ENCODE data around the gene CUL9.
"Not testable (repeated sequence)": the region's sequence is repeated elsewhere in the genome, so short reads cannot be mapped to it uniquely, and the experiment has no call there.

CUL9 gene
- total RNA-seq = 107 to 112 reads per million in 2 donors

GRCh38 chr6:43181942-43182860 is at the start of gene CUL9:
CUL9 (plus strand) TSS chr6:43182196; CDS start chr6:43184311, 2,115 bp downstream.
- DNase-seq = peak; percentile 58 to 84 (median 74)

DNA sequence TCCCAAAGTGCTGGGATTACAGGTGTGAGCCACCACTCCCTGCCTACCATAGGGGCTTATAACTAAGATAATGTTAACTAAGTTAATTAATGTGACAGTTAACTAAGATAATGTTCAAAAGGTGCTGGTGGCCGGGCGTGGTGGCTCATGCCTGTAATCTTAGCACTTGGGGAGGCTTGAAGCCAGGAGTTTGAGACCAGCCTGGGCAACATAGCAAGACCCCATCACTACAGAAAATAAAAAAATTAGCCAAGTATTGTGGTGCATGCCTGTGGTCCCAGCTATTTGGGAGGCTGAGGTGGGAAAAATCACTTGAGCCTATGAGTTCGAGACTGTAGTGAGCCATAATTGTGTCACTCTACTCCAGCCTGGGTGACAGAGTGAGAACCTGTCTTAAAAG is 43.7 kb upstream of the CUL9 start:
- DNase-seq = no peak

GRCh38 chr6:43139973-43140372 is 42.0 kb upstream of the CUL9 start:
- not testable (repeated sequence) for DNase-seq

- DNase-seq = no peak
Measured at GRCh38 chr6:43141644-43142043, 40.4 kb upstream of the CUL9 start.

DNA sequence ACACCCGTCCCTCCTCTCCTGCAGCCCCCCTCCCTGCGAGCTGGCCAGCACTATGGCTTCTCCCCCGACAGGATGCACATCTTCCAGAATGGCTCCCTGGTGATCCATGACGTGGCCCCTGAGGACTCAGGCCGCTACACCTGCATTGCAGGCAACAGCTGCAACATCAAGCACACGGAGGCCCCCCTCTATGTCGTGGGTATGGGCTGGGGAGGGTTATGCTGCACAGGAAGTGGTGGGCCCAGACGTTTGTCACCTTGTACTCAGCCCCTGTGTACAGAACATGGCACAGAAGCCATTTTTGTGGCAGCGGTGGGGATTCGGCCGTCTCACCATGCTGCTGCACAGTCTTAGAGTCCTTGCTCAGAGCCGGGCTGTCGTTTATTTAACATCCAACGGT is 39.9 kb upstream of the CUL9 start:
- DNase-seq = peak in 2 of 5 experiments; percentile 38 to 51

GRCh38 chr6:43143235-43144128 is 38.5 kb upstream of the CUL9 start:
- DNase-seq = peak; percentile 54 to 73 (median 64)

DNA sequence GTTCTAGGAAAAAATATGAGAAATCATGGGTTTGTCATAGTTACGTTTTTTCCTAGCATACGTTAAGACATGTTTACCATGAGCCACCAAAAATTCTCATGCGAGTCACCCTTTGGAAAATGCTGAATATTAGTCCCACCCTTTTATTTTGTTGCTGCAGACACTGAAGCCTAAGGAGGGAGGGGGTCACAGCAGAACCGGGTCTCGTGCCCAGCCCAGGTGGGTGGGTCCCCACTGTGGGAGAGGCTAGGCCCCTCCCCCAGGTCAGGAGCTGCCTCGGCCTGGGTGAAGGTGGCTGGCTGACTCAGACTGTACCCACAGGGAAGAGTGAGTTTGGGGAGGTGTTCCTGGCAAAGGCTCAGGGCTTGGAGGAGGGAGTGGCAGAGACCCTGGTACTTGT is 37.1 kb upstream of the CUL9 start:
- no peak for DNase-seq

- DNase-seq = no peak
Measured at GRCh38 chr6:43146261-43146660, 35.7 kb upstream of the CUL9 start.

DNA sequence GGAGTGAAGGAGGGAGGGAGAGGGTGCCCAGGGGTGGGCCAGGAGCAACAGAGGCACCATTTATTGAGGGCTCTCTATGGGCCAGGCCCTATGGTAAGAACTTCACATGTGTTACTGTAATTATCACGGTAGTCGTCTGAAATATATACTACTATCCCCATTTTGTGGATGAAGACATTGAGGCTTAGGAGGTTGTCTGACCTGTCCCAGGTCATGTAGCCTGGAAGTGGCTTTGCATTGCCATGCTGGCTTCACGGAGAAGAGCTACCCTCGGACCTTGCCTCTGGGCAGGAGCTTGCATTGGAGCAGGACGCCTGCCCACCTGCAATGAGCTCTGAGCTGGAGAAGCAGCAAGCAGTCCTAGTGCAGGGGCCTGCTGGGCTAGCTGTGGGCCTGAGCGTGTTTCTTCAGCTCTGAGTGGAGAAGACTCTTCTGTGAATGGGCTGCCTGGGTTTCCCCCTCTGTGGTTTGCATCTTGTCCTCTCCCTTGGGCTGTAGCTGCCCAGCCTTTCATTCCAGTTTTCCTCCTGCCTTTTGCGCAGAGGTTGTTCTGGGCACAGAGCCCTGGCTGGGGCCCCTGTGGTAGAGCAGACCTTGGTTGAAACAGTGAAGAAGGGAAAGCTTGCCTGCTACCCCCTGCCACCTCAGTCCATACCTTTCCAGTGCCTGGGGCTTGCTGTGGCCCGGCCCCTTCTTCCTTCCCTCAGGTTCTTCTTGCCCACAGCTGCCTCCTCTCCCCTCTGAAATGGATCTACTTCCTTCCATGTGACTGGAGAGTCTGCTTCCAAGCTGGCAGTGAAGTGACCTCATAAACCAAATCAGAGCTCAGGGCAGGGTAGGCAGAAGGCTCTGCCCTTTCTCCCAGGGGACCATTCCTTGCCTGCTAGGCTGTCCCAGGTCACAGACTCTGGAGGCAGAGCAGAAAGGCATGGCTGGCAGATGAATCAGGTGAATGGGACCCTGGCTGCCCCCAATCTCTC is 35.0 kb upstream of the CUL9 start:
- DNase-seq = no peak

GRCh38 chr6:43147691-43148477 is 34.1 kb upstream of the CUL9 start:
- DNase-seq = no peak

DNA sequence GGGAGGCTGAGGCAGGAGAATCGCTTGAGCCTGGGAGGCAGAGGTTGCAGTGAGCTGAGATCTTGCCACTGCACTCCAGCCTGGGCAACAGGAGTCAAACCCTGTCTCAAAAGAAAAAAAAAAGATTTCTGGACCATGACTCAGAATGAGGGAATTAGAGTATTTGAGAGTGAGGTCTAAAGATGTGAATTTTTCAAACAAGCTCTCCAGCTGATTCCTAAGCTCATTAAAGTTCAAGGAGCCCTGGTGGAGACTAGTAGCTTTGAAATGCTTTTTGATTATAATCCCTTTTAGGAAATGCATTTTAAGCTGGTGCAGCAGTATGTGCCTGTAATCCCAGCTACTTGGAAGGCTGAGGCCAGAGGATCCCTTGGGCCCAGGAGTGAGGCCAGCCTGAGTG is 32.7 kb upstream of the CUL9 start:
- no peak for DNase-seq

GRCh38 chr6:43150051-43150751 is 31.8 kb upstream of the CUL9 start:
- DNase-seq = no peak

- no peak for DNase-seq
Measured at GRCh38 chr6:43159599-43159998, 22.4 kb upstream of the CUL9 start.

GRCh38 chr6:43163899-43164298 is 18.1 kb upstream of the CUL9 start:
- no peak for DNase-seq

GRCh38 chr6:43170417-43170930 is 11.5 kb upstream of the CUL9 start:
- no peak for DNase-seq

GRCh38 chr6:43170931-43171706 is 10.9 kb upstream of the CUL9 start, which contains the start of gene SRF:
SRF (plus strand) TSS chr6:43171269; CDS start chr6:43171657, 388 bp downstream.
- peak; percentile 91 to 99 (median 98) for DNase-seq

DNA sequence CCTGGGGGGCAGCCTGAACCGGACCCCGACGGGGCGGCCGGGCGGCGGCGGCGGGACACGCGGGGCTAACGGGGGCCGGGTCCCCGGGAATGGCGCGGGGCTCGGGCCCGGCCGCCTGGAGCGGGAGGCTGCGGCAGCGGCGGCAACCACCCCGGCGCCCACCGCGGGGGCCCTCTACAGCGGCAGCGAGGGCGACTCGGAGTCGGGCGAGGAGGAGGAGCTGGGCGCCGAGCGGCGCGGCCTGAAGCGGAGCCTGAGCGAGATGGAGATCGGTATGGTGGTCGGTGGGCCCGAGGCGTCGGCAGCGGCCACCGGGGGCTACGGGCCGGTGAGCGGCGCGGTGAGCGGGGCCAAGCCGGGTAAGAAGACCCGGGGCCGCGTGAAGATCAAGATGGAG is 10.3 kb upstream of the CUL9 start:
- peak in 3 of 5 experiments; percentile 23 to 33 (median 31) for DNase-seq

- DNase-seq = peak; percentile 24 to 57 (median 40)
Measured at GRCh38 chr6:43172104-43173007, 9.6 kb upstream of the CUL9 start.

Data from T-helper 2 cell (primary cell).